ENCODE data around the gene SGTA.

DNA sequence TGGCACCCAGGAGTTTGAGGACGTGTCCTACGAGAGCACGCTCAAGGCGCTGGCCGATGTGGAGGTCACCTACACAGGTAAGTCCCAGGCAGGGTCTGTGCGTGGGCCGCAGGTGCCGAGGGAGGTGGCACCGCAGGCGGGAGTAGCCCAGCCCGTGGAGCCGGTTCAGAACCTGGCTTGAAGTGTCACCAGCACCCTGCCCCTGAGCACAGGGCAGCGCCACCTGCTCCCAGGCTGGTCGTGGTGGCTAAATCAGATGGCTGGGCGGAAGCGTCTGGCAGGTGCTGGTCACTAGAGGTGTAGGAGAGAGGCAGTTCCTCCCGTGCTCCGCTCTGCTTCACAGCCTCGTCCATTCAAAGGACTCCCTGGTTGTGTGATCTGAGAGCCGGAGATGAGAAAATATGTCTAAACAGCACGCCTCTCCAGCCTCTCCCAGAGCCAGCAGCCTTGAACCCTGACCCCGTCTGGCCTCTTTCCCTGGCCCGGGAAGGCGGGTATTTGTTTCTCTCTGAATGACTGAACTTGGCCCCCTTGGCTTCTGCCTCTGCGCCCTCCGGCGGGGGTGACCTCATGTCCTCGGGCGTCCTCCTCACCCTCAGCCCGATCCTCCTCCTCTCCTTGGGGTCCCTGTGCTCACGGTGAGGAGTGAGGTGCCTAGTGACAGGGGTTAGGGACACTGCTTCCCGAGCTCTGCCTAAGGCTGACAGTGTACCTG, 7.6 kb upstream of the SGTA start:
- no peak for TF ChIP-seq ZNF274 (IDR thresholded peaks at IDR 0.05; ENCODE audit: low read length)
- no peak for TF ChIP-seq ZNF274 (tag by site-specific recombination; IDR thresholded peaks at IDR 0.05; ENCODE audit: borderline replicate concordance)
- TF ChIP-seq ZNF366 (tag by site-specific recombination; conservative IDR thresholded peaks at IDR 0.05), result no peak
- TF ChIP-seq, protein P1, sequence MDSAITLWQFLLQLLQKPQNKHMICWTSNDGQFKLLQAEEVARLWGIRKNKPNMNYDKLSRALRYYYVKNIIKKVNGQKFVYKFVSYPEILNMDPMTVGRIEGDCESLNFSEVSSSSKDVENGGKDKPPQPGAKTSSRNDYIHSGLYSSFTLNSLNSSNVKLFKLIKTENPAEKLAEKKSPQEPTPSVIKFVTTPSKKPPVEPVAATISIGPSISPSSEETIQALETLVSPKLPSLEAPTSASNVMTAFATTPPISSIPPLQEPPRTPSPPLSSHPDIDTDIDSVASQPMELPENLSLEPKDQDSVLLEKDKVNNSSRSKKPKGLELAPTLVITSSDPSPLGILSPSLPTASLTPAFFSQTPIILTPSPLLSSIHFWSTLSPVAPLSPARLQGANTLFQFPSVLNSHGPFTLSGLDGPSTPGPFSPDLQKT (IDR thresholded peaks at IDR 0.05; ENCODE audit: borderline replicate concordance, low read depth, low read length), result no peak
